Measurements from ENCODE around the gene ABCC1. TPM values are rescaled to one million over a fixed set of nuclear protein-coding genes. Genes with fewer than 3 reads are reported as not detected.

Gene ABCC1
- polyA plus RNA-seq, 1 donor (not counting 4 experiments of a cell fraction or from before 2014, with no cell fraction given) = 19.4 TPM

- TF ChIP-seq, protein P1, sequence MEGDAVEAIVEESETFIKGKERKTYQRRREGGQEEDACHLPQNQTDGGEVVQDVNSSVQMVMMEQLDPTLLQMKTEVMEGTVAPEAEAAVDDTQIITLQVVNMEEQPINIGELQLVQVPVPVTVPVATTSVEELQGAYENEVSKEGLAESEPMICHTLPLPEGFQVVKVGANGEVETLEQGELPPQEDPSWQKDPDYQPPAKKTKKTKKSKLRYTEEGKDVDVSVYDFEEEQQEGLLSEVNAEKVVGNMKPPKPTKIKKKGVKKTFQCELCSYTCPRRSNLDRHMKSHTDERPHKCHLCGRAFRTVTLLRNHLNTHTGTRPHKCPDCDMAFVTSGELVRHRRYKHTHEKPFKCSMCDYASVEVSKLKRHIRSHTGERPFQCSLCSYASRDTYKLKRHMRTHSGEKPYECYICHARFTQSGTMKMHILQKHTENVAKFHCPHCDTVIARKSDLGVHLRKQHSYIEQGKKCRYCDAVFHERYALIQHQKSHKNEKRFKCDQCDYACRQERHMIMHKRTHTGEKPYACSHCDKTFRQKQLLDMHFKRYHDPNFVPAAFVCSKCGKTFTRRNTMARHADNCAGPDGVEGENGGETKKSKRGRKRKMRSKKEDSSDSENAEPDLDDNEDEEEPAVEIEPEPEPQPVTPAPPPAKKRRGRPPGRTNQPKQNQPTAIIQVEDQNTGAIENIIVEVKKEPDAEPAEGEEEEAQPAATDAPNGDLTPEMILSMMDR (optimal IDR thresholded peaks at IDR 0.05 in 1 of 3, IDR thresholded peaks at IDR 0.05 in 1 of 3, conservative IDR thresholded peaks at IDR 0.05 in 1 of 3; ENCODE audit: extremely low read depth in 1 of 3, insufficient read depth in 2 of 3, low read length in 3 of 3) = no peak
- TF ChIP-seq EZH2 (IDR thresholded peaks at IDR 0.05; ENCODE audit: low read length) = no peak
- Histone ChIP-seq H2AFZ (ENCODE audit: control insufficient read depth, low read length) (no peak overlapping the region), H3K4me1 (ENCODE audit: control insufficient read depth, extremely low read depth, insufficient read depth, low read length) (no peaks in the 10 kb centered on the region), H3K27ac (ENCODE audit: control insufficient read depth, insufficient read depth, low read length) (no peak overlapping the region), H3K79me2 (ENCODE audit: control insufficient read depth, insufficient read depth, low read length) (no peaks in the 10 kb centered on the region), H3K4me2 (ENCODE audit: control insufficient read depth, extremely low read depth, insufficient read depth, low read depth, low read length) (no peak overlapping the region), H4K20me1 (ENCODE audit: control insufficient read depth, extremely low read depth, insufficient read depth, low read length) (no peaks in the 10 kb centered on the region), H3K4me3 (ENCODE audit: control insufficient read depth in 2 of 3, extremely low read depth in 1 of 3, insufficient read depth in 2 of 3, low read depth in 1 of 3, low read length in 3 of 3) (no peak overlapping the region), H3K36me3 (ENCODE audit: control insufficient read depth in 2 of 2, extremely low read depth in 1 of 2, insufficient read depth in 2 of 2, low read length in 2 of 2) (peaks cover 20 to 38% of the 10 kb centered on the region in 2 experiments), H3K9ac (ENCODE audit: control insufficient read depth, extremely low read depth, insufficient read depth, low read length) (no peak overlapping the region), H3K27me3 (ENCODE audit: control insufficient read depth, extremely low read depth, insufficient read depth, low read length) (no peaks in the 10 kb centered on the region), H3K9me1 (ENCODE audit: control insufficient read depth, extremely low read depth, insufficient read depth, low read length) (no peaks in the 10 kb centered on the region), H3K9me3 (ENCODE audit: control insufficient read depth, low read depth, low read length) (no peaks in the 10 kb centered on the region)
- FAIRE-seq = no peak
- no peak for DNase-seq (ENCODE audit: low read depth, low spot score)
- dilution Hi-C loops (cut with MboI; ENCODE audit: extremely low pct_ligation_motif_present, low sequenced_read_pairs) = no loop called here
Observed at GRCh38 chr16:16113076-16113475, 163.7 kb downstream of the ABCC1 start.

DNA sequence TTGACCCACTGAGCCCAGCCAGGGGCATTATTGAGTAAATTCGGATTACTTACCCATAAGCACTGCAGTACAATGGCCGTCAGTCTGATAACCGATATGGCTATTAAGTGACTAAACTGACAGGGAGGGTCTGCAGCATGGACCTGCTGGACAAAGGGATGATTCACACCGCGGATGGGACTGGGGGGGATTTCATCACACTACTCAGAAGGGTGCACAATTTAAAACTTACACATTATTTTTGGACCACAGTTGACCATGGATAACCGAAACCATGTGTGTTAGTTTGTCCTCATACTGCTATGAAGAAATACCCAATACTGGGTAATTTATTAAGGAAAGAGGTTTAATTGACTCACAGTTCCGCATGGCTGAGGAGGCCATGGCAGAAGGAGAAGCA lies 167.4 kb downstream of the ABCC1 start:
- peaks cover 23 to 30% of the 10 kb centered on the region in 2 experiments for H3K36me3 ChIP-seq (ENCODE audit: control insufficient read depth in 2 of 2, extremely low read depth in 1 of 2, insufficient read depth in 2 of 2, low read length in 2 of 2)
- H3K79me2 ChIP-seq (ENCODE audit: control insufficient read depth, insufficient read depth, low read length) = no peaks in the 10 kb centered on the region
- no peak overlapping the region for H3K4me2 ChIP-seq (ENCODE audit: control insufficient read depth, extremely low read depth, insufficient read depth, low read depth, low read length)
- H2AFZ ChIP-seq (ENCODE audit: control insufficient read depth, low read length) = no peak overlapping the region
- H3K27me3 ChIP-seq (ENCODE audit: control insufficient read depth, extremely low read depth, insufficient read depth, low read length) = no peaks in the 10 kb centered on the region
- no peaks in the 10 kb centered on the region for H4K20me1 ChIP-seq (ENCODE audit: control insufficient read depth, extremely low read depth, insufficient read depth, low read length)
- H3K9me1 ChIP-seq (ENCODE audit: control insufficient read depth, extremely low read depth, insufficient read depth, low read length) = no peaks in the 10 kb centered on the region
- H3K9me3 ChIP-seq (ENCODE audit: control insufficient read depth, low read depth, low read length) = no peaks in the 10 kb centered on the region
- TF ChIP-seq, protein P1 (optimal IDR thresholded peaks at IDR 0.05 in 1 of 3, IDR thresholded peaks at IDR 0.05 in 1 of 3, conservative IDR thresholded peaks at IDR 0.05 in 1 of 3; ENCODE audit: extremely low read depth in 1 of 3, insufficient read depth in 2 of 3, low read length in 3 of 3) = no peak
- no peak for TF ChIP-seq EZH2 (IDR thresholded peaks at IDR 0.05; ENCODE audit: low read length)
- H3K27ac ChIP-seq (ENCODE audit: control insufficient read depth, insufficient read depth, low read length) = no peak overlapping the region
- FAIRE-seq = no peak
- H3K4me3 ChIP-seq (ENCODE audit: control insufficient read depth in 2 of 3, extremely low read depth in 1 of 3, insufficient read depth in 2 of 3, low read depth in 1 of 3, low read length in 3 of 3) = no peak overlapping the region
- no peaks in the 10 kb centered on the region for H3K4me1 ChIP-seq (ENCODE audit: control insufficient read depth, extremely low read depth, insufficient read depth, low read length)
- dilution Hi-C loops (cut with MboI; ENCODE audit: extremely low pct_ligation_motif_present, low sequenced_read_pairs) = no loop called here
- no peak for DNase-seq (ENCODE audit: low read depth, low spot score)
- no peak overlapping the region for H3K9ac ChIP-seq (ENCODE audit: control insufficient read depth, extremely low read depth, insufficient read depth, low read length)
